HG03095 (cell line): ENCODE measurements around the gene GLYAT.

ENCODE experiments used
- ATAC-seq: cut with Tn5 transposase; IDR thresholded peaks from one replicate; pipeline ENCODE4 v1.9.1; 2021; ENCODE audit warnings: moderate library complexity; ENCODE audit not compliant: unreplicated experiment

GLYAT gene

GRCh38 chr11:58731819-58732218, at the start of gene GLYAT:
GLYAT (minus strand) TSS chr11:58731943; CDS start chr11:58724496, 7,447 bp downstream.
- no peak for ATAC-seq

GRCh38 chr11:58781345-58781744, 49.6 kb upstream of the GLYAT start:
- no peak for ATAC-seq

DNA sequence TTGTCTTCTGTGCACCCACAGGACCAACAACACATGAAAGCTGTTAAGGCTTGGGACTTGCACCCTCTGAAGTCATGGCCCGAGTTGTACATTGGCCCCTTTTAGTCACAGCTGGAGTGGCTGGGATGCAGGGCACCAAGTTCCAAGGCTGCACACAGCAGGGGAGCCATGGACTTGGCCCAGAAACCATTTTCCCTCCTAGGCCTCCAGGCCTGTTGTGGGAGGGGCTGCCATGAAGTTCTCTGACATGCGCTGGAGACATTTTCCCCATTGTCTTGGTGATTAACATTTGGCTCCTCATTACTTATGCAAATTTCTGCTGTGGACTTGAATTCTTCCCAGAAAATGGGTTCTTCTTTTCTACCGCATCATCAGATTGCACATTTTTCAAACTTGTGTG, 48.8 kb upstream of the GLYAT start:
- no peak for ATAC-seq

- no peak for ATAC-seq
Measured at GRCh38 chr11:58776891-58777710, 45.4 kb upstream of the GLYAT start.

DNA sequence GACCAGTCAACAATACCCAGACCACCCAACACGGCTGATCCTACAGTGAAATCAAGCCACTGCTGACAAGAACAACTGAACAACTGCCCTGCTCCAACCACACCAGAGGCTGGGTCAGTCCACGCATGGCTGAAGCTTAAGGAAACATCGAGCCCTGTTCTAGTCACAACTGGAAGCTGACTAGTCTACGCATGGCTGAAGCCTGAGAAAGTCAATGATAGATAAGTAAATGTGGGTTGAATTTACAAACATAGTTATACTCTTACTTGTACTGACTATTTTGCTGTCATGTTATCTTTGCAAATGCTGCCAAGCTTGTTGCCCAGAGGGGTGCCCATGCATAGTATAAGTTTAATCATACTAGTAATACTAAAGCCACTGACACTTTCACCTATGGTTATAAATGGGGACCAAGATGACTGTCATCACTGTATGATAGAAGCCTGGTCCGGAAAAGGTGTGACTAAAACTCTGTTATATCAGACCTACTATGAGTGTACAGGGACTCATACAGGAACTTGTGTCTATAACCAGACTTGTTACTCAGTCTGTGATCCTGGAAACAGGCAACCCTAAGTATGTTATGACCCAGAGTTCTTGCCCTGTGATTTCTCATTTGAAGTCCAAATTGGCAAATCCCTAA, 43.4 kb upstream of the GLYAT start:
- no peak for ATAC-seq

GRCh38 chr11:58774164-58774593, 42.4 kb upstream of the GLYAT start:
- no peak for ATAC-seq

DNA sequence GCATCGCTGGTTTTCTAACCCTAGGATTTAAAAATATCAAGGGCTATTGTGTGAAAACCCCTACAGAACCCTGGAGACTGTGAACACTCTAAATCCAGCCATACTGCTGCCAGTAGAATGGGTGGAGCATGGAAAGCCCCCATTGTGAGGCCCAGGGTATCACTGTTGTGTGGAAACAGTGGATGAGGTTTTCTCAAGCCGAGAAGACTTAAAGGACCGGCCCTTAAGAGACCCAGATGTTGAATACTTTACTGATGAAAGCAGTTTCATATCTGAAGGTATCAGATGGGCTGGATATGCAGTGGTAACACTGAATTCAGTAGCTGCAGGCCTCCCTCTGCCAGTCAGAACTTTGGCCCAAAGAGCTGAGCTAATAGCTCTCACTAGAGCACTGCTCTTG, 41.6 kb upstream of the GLYAT start:
- no peak for ATAC-seq

DNA sequence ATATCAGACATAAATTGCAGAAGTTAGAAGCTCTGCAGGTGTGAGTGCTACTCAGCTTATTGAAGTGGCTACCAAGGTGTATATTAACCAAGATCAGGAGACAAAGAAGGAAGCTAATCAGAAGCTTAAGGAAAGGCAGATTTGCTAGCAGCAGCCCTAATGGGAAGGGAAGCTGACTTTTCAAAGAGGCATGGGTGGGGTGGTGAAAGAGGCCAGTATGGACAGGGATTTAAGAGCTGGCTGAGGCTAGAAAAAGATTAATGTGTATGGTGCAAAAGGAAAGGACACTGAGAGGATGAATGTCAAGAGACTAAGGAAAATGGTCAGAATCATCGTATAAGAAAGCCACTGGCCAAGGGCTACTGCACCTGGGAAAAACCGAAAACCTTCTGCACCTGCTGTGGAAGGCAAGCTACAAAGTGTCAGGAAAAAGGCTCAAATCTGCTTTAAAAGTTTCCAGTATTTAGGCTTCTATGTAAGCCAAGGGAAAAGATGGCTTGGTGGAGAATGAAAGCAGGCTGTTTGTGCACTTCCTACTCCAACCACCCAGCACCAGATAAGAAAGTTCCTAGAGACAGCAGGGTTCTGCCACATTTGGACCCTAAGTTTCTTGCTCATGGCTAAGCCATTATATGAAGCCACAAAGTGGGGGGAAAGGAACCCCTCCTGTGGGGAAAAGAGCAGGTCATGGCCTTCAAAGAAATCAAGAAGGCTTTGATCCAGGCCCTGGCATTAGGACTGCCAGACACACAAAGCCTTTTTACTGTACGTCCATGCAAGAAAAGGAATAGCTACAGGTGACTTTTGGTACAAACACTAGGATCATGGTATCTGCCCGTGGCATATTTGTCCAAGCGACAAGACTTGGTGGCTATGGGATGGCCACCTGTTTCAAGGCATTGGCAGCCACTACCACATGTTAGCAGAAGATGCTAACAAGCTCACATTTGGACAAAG, 40.9 kb upstream of the GLYAT start:
- no peak for ATAC-seq

DNA sequence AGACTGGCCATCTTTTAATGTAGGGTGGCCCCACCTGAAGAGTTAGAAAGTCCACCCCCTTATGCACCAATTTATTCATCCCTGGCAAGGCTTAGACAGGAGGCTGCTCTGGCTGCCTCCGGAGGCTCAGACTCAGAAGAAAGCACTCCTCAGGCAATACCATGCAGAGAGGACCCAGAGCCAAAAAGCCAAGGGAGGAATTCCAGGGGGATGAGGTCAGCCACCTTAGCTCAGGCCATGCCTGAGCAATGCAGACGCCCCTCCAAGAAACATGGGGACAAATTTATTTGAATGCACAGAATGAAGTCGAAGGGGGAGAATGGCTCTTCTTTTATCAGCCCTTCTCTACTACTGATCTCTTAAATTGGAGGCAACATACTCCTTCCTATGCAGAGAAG, 39.7 kb upstream of the GLYAT start:
- no peak for ATAC-seq

DNA sequence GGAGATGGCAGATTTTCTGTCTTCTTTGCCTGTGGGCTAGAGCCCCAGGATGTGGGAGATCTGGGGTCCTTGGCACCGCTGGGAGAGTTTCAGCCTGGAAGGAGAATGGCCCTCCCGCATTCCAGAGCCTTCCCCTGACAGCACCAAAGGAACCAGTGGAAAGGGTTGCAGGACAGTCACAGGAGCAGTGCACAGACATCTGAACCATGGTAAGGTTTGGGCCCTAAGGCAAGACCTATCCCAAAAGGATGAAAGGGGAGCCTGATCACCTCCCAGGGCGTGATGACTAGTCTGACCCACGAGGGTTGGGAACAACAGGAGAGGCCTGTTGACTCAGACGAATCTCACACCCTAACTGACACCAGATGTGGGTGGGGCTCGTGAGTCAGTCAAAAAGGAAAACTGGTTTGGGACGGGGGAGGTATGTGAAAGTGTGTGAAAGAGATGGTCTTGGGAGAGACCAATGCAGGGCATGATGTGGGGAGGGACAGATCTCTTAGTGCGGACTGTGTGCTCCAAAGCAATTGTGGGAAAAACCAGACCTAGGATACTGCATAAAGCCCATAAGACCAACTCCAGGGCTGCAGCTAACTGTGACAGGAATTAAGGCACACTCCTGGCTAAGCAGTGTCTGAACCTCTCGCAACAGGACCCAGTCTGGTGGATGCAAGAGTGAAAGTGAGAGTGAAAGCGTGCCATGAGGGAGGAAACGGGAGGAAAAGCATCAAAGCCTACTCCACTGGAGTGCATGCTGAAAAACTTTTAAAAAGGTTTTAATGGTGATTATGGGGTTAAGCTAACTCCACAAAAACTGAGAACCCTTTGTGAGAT, 39.1 kb upstream of the GLYAT start:
- ATAC-seq, result no peak

- no peak for ATAC-seq
Measured at GRCh38 chr11:58770166-58770565, 38.4 kb upstream of the GLYAT start.

- no peak for ATAC-seq
Measured at GRCh38 chr11:58769308-58769707, 37.6 kb upstream of the GLYAT start.

DNA sequence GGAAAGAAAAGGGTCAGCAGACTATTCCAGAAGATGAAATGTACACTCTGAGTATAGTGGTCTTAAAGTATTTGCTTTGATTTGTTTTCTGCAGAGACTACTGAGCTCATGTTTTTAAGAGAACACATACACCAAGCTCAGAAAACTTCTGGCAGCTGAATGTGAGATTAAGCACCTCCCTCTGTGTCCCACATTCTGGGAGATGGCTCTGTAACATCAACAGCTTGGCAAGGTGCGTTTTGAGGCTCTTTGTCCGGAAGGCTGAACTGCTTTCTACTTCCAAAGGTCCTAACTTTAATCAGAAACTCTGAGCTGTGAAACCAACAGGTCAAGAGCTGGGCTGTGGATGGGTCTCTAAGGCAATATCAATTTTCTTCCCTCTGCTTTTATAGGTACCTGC, 36.4 kb upstream of the GLYAT start:
- ATAC-seq, result no peak

DNA sequence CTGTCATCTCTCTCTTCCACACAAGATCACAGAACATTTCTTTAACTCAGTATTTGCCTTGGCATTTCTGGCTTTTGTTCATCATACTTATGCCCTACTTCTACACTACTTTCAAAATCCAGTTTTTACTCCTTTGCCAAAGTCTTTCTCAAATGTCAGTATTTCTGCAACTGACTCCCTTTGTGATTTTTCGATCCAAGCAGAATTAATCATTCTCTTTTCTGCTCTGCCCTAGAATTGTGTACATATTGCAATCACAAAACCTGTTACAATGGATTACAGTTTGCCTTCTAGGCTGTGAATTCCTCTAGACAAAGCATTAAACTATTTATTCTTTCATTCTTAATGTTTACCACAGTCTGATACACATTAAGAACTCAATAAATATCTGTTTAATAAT, 33.3 kb upstream of the GLYAT start:
- no peak for ATAC-seq

DNA sequence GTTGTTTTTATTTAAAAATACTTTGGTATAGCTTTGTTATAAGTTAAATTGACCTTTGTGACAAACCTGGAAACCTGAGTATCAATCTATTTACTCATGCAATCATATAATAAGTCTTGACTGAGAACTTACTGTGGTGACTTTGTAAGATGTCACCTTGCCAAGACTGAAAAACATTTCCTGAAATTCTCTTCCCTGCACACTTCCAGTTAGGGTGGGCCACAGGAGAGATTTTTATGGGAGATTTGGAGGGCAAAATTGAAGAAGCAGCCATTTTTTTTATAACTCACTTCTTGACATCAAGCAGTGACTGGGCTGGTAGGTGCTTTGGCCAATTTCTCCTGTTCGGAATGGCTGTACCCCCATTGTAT, 31.4 kb upstream of the GLYAT start:
- no peak for ATAC-seq

GRCh38 chr11:58762284-58763119, 30.8 kb upstream of the GLYAT start:
- ATAC-seq, result no peak

DNA sequence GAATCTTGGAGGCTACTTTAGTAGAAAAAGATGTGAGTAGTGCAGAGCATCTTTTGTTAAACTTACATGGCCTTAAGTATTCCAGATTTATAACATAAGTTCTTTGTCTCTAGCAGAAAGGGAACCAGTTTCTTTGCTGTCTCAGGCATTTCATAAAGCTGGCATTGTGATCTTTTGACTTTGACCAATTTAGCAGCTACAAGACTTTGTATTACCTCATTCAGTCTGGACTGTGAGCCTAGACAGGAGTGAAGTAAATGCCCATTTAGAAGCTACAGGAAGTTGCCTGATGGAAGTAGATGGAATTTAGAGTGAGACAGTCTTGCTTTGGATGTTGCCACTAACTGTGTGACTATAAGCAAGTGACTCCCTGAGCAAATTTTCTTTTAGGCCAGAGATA, 25.7 kb upstream of the GLYAT start:
- ATAC-seq, result no peak

DNA sequence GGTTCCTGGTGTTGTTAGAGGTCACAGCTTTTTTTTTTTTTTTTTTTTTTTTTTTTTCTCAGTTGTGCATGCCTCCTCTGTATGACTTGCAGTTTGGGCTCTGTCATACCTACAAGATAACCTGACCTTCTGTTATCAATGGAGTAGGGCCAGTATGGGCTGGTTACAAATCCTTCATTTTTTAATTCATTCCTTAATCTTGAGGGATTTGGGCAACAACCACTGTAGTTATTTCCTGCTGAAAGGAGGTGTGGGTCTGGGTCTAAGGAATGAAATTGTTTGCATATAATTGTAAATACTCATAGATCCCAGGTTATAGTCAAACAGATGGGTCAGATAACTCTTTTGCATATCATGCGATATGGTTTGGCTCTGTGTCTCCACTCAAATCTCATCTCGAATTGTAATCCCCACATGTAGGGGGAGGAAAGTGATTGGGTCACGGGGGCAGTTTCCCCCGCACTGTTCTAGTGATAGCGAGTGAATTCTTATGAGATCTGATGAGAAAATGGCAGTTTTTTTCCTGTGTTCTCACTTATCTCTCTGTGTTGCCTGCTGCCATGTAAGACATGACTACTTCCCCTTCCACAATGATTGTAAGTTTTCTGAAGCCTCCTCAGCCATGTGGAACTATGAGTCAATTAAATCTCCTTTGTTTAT, 14.1 kb upstream of the GLYAT start:
- ATAC-seq, result no peak
